ENCODE data around the gene ZNF205.

Gene ZNF205

GRCh38 chr16:3084969-3085670 lies 27.3 kb upstream of the ZNF205 start:
- DNase-seq (ENCODE audit: low read depth, low spot score), result no peak

- no peak for DNase-seq (ENCODE audit: low read depth, low spot score)
Observed at GRCh38 chr16:3085868-3086595, 26.4 kb upstream of the ZNF205 start.

- no peak for DNase-seq (ENCODE audit: low read depth, low spot score)
Observed at GRCh38 chr16:3086596-3087242, 25.7 kb upstream of the ZNF205 start.

GRCh38 chr16:3087243-3088235 lies 24.8 kb upstream of the ZNF205 start:
- DNase-seq (ENCODE audit: low read depth, low spot score), result no peak

- no peak for DNase-seq (ENCODE audit: low read depth, low spot score)
Observed at GRCh38 chr16:3088450-3088849, 23.9 kb upstream of the ZNF205 start.

GRCh38 chr16:3088925-3089716 lies 23.3 kb upstream of the ZNF205 start:
- DNase-seq (ENCODE audit: low read depth, low spot score), result no peak

- DNase-seq (ENCODE audit: low read depth, low spot score), result no peak
Observed at GRCh38 chr16:3089717-3090592, 22.4 kb upstream of the ZNF205 start.

GRCh38 chr16:3091551-3091950 lies 20.8 kb upstream of the ZNF205 start:
- DNase-seq (ENCODE audit: low read depth, low spot score), result no peak

GRCh38 chr16:3092501-3092941 lies 19.9 kb upstream of the ZNF205 start:
- DNase-seq (ENCODE audit: low read depth, low spot score), result no peak

GRCh38 chr16:3094289-3095027 lies 17.9 kb upstream of the ZNF205 start:
- DNase-seq (ENCODE audit: low read depth, low spot score), result peak; percentile 25

GRCh38 chr16:3095869-3096268 lies 16.5 kb upstream of the ZNF205 start:
- DNase-seq (ENCODE audit: low read depth, low spot score), result no peak

- DNase-seq (ENCODE audit: low read depth, low spot score), result no peak
Observed at GRCh38 chr16:3096362-3096761, 16.0 kb upstream of the ZNF205 start.

- DNase-seq (ENCODE audit: low read depth, low spot score), result no peak
Observed at GRCh38 chr16:3097266-3097665, 15.1 kb upstream of the ZNF205 start.

GRCh38 chr16:3098459-3099394 lies 13.7 kb upstream of the ZNF205 start, which contains the start of gene ZSCAN10:
ZSCAN10 (minus strand) TSS chr16:3099294; CDS start chr16:3092937, 6,357 bp downstream.
- no peak for DNase-seq (ENCODE audit: low read depth, low spot score)

- DNase-seq (ENCODE audit: low read depth, low spot score), result no peak
Observed at GRCh38 chr16:3099395-3099731, 13.0 kb upstream of the ZNF205 start.

GRCh38 chr16:3099732-3100499 lies 12.5 kb upstream of the ZNF205 start:
- DNase-seq (ENCODE audit: low read depth, low spot score), result peak; percentile 73

Data from activated CD4-positive, CD25-positive, alpha-beta regulatory T cell treated with anti-CD3 and anti-CD28 coated beads, Interleukin-2, amount 50 U/mL, for 16 hours (primary cell).